GM19328 (cell line): ENCODE results near the gene DDR1.

Experiments used
- ATAC-seq: cut with Tn5 transposase; IDR thresholded peaks from one replicate; pipeline ENCODE4 v1.9.1; 2021; ENCODE audit warnings: mild to moderate bottlenecking, moderate library complexity; ENCODE audit not compliant: unreplicated experiment

The DDR1 gene

GRCh38 chr6:30942338-30943060, 58.2 kb downstream of the DDR1 start:
- ATAC-seq: no peak

- ATAC-seq: no peak
Observed at GRCh38 chr6:30944051-30944450, 59.7 kb downstream of the DDR1 start.

GRCh38 chr6:30945281-30945680, 61.0 kb downstream of the DDR1 start:
- ATAC-seq: no peak

GRCh38 chr6:30947231-30947630, 62.9 kb downstream of the DDR1 start:
- no peak for ATAC-seq

- ATAC-seq: no peak
Observed at GRCh38 chr6:30948811-30949210, 64.5 kb downstream of the DDR1 start.
